ENCODE measurements around the gene AP1S1. TPM values are rescaled to one million over a fixed set of nuclear protein-coding genes. Genes with fewer than 3 reads are reported as not detected.
A peak's percentile ranks its signal among the peaks of the same experiment; 100 is the strongest.

The AP1S1 gene
- total RNA-seq, 1 experiment from 2014 or later = 52.3 TPM

DNA sequence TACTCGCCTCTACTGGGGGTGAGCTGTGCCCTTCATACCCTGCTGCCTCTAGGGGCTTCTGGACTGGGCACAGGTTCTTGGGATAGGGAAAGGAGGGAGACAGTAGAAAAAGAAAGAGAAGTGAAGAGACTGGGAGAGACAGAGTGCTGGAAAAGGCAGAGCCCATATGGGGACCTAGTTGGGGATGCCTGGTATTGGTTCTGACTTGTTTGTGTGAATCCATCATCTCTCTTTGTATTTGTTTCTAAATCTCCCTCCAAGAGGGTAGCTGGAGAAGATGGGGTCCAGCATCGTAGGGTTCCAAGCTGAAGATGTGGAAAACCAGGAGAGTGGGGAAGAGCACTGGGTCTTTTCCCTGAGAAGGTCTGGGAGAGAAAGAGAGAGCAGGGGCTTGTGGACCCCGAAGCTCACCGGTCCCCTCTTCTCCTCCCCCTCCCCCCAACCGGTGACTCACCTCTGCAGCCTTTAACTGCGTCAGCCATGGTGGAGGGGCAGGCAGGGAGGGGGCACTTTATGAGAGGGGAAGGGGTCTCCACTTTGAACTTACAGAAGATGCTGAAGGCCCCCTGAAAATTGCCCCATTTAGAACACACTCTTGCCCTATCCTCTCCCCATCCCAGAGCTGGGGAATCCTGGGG, 14.3 kb downstream of the AP1S1 start:
- Histone ChIP-seq H3K4me3 (ENCODE audit: low read depth, low read length) (no peak overlapping the region), H3K9me3 (no peaks in the 10 kb centered on the region), H3K4me1 (peaks cover 39% of the 10 kb centered on the region), H3K27me3 (replicated peaks; ENCODE audit: control insufficient read depth, insufficient read depth, low read length) (peaks cover 10% of the 10 kb centered on the region), H3K36me3 (ENCODE audit: control insufficient read depth, insufficient read depth, low read length) (no peaks in the 10 kb centered on the region)
- Mint-ChIP-seq H3K27me3 (ENCODE audit: insufficient read depth, unreplicated experiment) (peaks cover 52% of the 10 kb centered on the region), H3K27ac (ENCODE audit: unreplicated experiment) (no peak overlapping the region), H3K9me3 (ENCODE audit: unreplicated experiment) (no peaks in the 10 kb centered on the region), H3K36me3 (ENCODE audit: insufficient read depth, unreplicated experiment) (peaks cover 14% of the 10 kb centered on the region), H3K4me1 (ENCODE audit: low read depth, unreplicated experiment) (peaks cover 45% of the 10 kb centered on the region), H3K4me3 (ENCODE audit: unreplicated experiment) (no peak overlapping the region)
- ChIA-PET POLR2A (no interaction called here), CTCF (interaction anchor here (0.7 to 2.0 kb wide), 3 partner anchors 24 to 83 kb away, joined by 3 to 8 read pairs (median 3); no protein-coding TSS in a partner anchor)
- TF ChIP-seq, protein P1, sequence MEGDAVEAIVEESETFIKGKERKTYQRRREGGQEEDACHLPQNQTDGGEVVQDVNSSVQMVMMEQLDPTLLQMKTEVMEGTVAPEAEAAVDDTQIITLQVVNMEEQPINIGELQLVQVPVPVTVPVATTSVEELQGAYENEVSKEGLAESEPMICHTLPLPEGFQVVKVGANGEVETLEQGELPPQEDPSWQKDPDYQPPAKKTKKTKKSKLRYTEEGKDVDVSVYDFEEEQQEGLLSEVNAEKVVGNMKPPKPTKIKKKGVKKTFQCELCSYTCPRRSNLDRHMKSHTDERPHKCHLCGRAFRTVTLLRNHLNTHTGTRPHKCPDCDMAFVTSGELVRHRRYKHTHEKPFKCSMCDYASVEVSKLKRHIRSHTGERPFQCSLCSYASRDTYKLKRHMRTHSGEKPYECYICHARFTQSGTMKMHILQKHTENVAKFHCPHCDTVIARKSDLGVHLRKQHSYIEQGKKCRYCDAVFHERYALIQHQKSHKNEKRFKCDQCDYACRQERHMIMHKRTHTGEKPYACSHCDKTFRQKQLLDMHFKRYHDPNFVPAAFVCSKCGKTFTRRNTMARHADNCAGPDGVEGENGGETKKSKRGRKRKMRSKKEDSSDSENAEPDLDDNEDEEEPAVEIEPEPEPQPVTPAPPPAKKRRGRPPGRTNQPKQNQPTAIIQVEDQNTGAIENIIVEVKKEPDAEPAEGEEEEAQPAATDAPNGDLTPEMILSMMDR (IDR thresholded peaks at IDR 0.05; ENCODE audit: insufficient read depth in 1 of 2, low read depth in 1 of 2, low read length in 1 of 2, severe bottlenecking in 1 of 2, unreplicated experiment in 1 of 2) = no peak
- no peak for DNase-seq
- intact Hi-C loops (cut with micrococcal nuclease; ENCODE audit: unreplicated experiment) = loop anchor here (1.0 kb wide), 1 partner anchor 24 kb away; no protein-coding TSS in a partner anchor
- BruUV-seq (replicated peaks) = no TSS peak

DNA sequence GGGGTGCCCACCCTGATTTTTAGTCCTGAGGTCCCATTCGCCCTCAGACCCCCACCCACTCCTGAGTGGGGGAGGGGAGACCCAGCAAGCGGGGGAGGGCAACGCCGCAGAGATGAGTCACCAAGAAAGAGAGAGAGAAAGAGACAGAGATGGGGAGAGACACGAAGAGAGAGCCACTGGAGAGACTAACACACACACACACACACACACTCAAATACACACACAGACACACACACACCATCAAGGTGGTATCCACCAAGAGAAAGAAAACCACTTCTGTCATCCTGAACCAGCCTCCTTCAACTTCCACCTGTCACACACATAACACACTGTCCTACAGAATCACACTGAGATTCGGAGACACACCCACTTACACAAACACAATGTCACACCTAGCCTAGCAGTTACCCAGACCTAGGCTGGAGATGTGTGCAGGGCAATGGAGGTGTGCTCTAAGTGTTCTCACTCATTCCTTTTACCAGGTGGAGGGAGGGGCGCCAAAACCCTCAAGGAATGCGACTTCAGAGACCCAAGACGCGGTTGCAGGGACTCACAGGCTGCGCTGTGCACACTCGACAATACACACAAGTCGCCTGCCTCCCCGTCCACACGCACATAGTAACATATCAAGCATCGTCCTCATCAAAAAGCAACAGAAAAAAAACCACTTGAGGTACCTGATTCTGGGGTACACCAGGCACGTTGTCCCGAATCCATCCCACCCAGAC, 15.0 kb downstream of the AP1S1 start:
- intact Hi-C loops (cut with micrococcal nuclease; ENCODE audit: unreplicated experiment) = loop anchor here (1.0 kb wide), 1 partner anchor 23 kb away; no protein-coding TSS in a partner anchor
- Histone ChIP-seq H3K27me3 (replicated peaks; ENCODE audit: control insufficient read depth, insufficient read depth, low read length) (peaks cover 10% of the 10 kb centered on the region), H3K4me1 (peaks cover 36% of the 10 kb centered on the region), H3K36me3 (ENCODE audit: control insufficient read depth, insufficient read depth, low read length) (no peaks in the 10 kb centered on the region), H3K4me3 (ENCODE audit: low read depth, low read length) (no peak overlapping the region), H3K9me3 (no peaks in the 10 kb centered on the region)
- peaks cover 12% of the 10 kb centered on the region for H3K36me3 Mint-ChIP-seq (ENCODE audit: insufficient read depth, unreplicated experiment)
- TF ChIP-seq, protein P1 (IDR thresholded peaks at IDR 0.05; ENCODE audit: insufficient read depth in 1 of 2, low read depth in 1 of 2, low read length in 1 of 2, severe bottlenecking in 1 of 2, unreplicated experiment in 1 of 2) = no peak
- no peaks in the 10 kb centered on the region for H3K9me3 Mint-ChIP-seq (ENCODE audit: unreplicated experiment)
- peaks cover 45% of the 10 kb centered on the region for H3K4me1 Mint-ChIP-seq (ENCODE audit: low read depth, unreplicated experiment)
- DNase-seq = no peak
- ChIA-PET CTCF (interaction anchor here (2.0 kb wide), 1 partner anchor 25 kb away, joined by 8 read pairs; no protein-coding TSS in a partner anchor), POLR2A (no interaction called here)
- no TSS peak for BruUV-seq (replicated peaks)
- peaks cover 56% of the 10 kb centered on the region for H3K27me3 Mint-ChIP-seq (ENCODE audit: insufficient read depth, unreplicated experiment)
- H3K4me3 Mint-ChIP-seq (ENCODE audit: unreplicated experiment) = no peak overlapping the region
- no peak overlapping the region for H3K27ac Mint-ChIP-seq (ENCODE audit: unreplicated experiment)

DNA sequence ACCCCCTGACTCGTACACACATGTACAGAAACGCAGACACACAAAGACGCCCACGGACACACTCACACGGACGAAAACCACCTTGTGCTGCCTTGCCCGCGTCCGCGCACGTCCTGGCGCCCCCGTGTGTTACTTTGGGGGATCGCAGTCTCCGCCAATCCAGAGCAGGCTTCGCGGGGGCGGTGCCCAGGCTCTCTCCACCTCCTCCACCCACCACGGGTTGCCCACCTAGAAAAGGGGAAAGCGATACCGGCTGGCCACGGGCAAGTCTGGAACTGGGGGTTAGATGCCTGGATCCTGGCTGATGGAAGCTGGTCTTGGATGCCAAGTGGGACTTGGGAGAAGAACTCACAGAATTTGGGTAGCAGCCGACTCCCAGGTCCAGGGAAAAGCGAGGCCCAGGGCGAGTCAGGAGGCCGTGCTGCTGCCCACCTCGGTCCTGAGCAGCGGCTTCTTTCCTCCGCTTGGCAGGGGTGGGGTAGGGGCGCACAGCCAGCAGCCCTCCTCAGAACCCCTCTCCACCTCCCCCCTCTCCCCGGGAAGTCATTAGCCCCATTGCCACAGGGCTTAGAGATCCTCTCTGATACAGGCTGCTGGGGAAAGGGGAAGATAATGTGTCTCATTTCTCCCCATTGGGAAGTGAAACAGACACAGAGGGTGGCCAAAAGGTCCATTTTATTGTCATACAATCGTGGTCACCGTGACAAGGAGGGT, 15.7 kb downstream of the AP1S1 start:
- Histone ChIP-seq H3K4me3 (ENCODE audit: low read depth, low read length) (no peak overlapping the region), H3K36me3 (ENCODE audit: control insufficient read depth, insufficient read depth, low read length) (no peaks in the 10 kb centered on the region), H3K4me1 (peaks cover 29% of the 10 kb centered on the region), H3K9me3 (no peaks in the 10 kb centered on the region), H3K27me3 (replicated peaks; ENCODE audit: control insufficient read depth, insufficient read depth, low read length) (peaks cover 10% of the 10 kb centered on the region)
- Mint-ChIP-seq H3K27me3 (ENCODE audit: insufficient read depth, unreplicated experiment) (peaks cover 59% of the 10 kb centered on the region), H3K4me1 (ENCODE audit: low read depth, unreplicated experiment) (peaks cover 45% of the 10 kb centered on the region), H3K36me3 (ENCODE audit: insufficient read depth, unreplicated experiment) (peaks cover 11% of the 10 kb centered on the region), H3K9me3 (ENCODE audit: unreplicated experiment) (no peaks in the 10 kb centered on the region), H3K27ac (ENCODE audit: unreplicated experiment) (no peak overlapping the region), H3K4me3 (ENCODE audit: unreplicated experiment) (no peak overlapping the region)
- CTCF ChIA-PET = interaction anchor here (0.9 to 1.5 kb wide), 3 partner anchors 9 to 26 kb away, joined by 3 to 7 read pairs (median 6); no protein-coding TSS in a partner anchor
- POLR2A ChIA-PET = no interaction called here
- peak; percentile 67 to 88 for DNase-seq
- intact Hi-C loops (cut with micrococcal nuclease; ENCODE audit: unreplicated experiment) = loop anchor here (1.0 kb wide), 2 partner anchors 22 to 26 kb away; no protein-coding TSS in a partner anchor
- no TSS peak for BruUV-seq (replicated peaks)
- TF ChIP-seq, protein P1 (IDR thresholded peaks at IDR 0.05; ENCODE audit: insufficient read depth in 1 of 2, low read depth in 1 of 2, low read length in 1 of 2, severe bottlenecking in 1 of 2, unreplicated experiment in 1 of 2) = peak; percentile 92 to 94

Measured in Caco-2 (cell line).